Activated CD4-positive, alpha-beta T cell treated with anti-CD3 and anti-CD28 coated beads, Interleukin-2, amount 10 ng/mL, durations not matched to agents 24 days and 14 days (primary cell): ENCODE results near the gene NFIB. TPM values are rescaled to one million over a fixed set of nuclear protein-coding genes. Genes with fewer than 3 reads are reported as not detected.

Experiments used
- DNase-seq: peaks from one replicate; pipeline ENCODE4 v3.0.0; 2022
- H3K27ac Mint-ChIP-seq: one replicate; pipeline ENCODE4 v1.8.0; 2022; ENCODE audit warnings: mild to moderate bottlenecking, mixed read lengths
- H3K27me3 Mint-ChIP-seq: one replicate; pipeline ENCODE4 v1.8.0; 2022; ENCODE audit warnings: mixed read lengths
- H3K36me3 Mint-ChIP-seq: one replicate; pipeline ENCODE4 v1.8.0; 2022; ENCODE audit warnings: low read depth, mild to moderate bottlenecking, mixed read lengths
- H3K4me1 Mint-ChIP-seq: one replicate; pipeline ENCODE4 v1.8.0; 2021; ENCODE audit warnings: mixed read lengths
- H3K4me3 Mint-ChIP-seq: one replicate; pipeline ENCODE4 v1.8.0; 2022; ENCODE audit warnings: mild to moderate bottlenecking, moderate library complexity, mixed read lengths
- H3K9me3 Mint-ChIP-seq: one replicate; pipeline ENCODE4 v1.8.0; 2021; ENCODE audit warnings: mixed read lengths
- intact Hi-C: fragments of 100-400 bp; cut with micrococcal nuclease; formaldehyde crosslinking; loops from one replicate; pipeline ENCODE4 v1.15.1; 2023
- total RNA-seq: library from RNA; stranded (reverse); gene quantifications from 2 replicates; pipeline ENCODE4 v1.2.3, GENCODE V29; 2022

The NFIB gene
- total RNA-seq, 1 donor from 2014 or later: not detected

DNA sequence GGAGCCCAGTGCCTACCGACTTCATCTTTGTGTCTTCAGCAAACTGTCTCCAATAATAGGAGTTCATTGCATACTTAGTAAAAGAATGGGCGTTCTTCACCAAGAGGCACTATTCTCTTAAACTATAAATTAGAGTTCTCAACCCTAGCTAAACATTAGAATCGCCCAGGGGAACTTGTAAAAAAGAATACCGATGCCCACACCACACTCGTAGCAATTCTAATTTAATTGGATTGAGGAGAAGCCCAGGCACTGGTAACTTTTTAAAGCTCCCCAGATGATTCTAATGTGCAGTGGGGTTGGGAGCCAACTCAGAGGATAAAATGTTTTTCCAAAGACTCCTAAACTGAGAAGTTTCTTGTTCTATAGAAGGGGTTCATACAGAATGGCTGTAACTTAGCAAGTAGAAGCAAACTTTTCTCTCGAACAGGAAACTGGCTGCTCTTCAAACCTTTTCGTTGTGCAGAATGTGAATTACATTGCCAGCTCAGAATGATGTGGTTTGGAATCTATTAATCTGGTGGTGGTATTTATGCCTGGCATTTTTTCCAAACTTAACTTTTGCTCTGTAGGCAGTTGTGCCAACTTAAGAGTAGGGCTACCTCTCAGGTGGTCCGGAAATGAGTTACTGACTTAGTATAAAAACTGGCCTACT is 26.4 kb upstream of the NFIB start:
- intact Hi-C loops: no loop called here
- no peaks in the 10 kb centered on the region for H3K9me3 Mint-ChIP-seq
- H3K27me3 Mint-ChIP-seq: peaks cover 8% of the 10 kb centered on the region
- no peak overlapping the region for H3K4me3 Mint-ChIP-seq
- no peaks in the 10 kb centered on the region for H3K36me3 Mint-ChIP-seq
- no peaks in the 10 kb centered on the region for H3K4me1 Mint-ChIP-seq
- DNase-seq: no peak
- no peak overlapping the region for H3K27ac Mint-ChIP-seq

GRCh38 chr9:14339746-14340145 is 25.8 kb upstream of the NFIB start:
- H3K27ac Mint-ChIP-seq: no peak overlapping the region
- H3K4me3 Mint-ChIP-seq: no peak overlapping the region
- no peaks in the 10 kb centered on the region for H3K36me3 Mint-ChIP-seq
- DNase-seq: no peak
- intact Hi-C loops: no loop called here
- no peaks in the 10 kb centered on the region for H3K4me1 Mint-ChIP-seq
- peaks cover 8% of the 10 kb centered on the region for H3K27me3 Mint-ChIP-seq
- no peaks in the 10 kb centered on the region for H3K9me3 Mint-ChIP-seq

DNA sequence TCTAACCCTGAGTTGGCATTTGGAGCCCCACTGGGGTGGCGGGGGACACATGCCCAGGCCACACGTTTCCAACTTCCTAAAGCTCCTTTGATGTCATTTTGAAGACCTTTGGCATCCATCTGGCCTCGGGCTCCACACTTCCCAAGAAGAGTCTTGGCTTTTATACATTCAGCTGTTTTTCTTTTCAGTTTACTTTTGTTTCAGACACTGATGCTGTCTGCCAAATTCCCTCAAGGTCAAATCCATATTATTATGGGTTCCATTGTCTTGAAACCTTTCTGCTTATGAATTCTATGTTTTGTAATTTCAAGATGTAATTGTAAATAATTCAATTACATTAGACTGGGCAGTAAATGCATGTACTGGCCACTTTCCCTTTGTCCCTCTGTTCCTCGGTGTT is 23.7 kb upstream of the NFIB start:
- no peak overlapping the region for H3K4me3 Mint-ChIP-seq
- no peaks in the 10 kb centered on the region for H3K36me3 Mint-ChIP-seq
- no peaks in the 10 kb centered on the region for H3K4me1 Mint-ChIP-seq
- no peaks in the 10 kb centered on the region for H3K9me3 Mint-ChIP-seq
- peaks cover 8% of the 10 kb centered on the region for H3K27me3 Mint-ChIP-seq
- intact Hi-C loops: no loop called here
- no peak overlapping the region for H3K27ac Mint-ChIP-seq
- no peak for DNase-seq

- H3K9me3 Mint-ChIP-seq: no peaks in the 10 kb centered on the region
- no peaks in the 10 kb centered on the region for H3K4me1 Mint-ChIP-seq
- H3K4me3 Mint-ChIP-seq: no peak overlapping the region
- DNase-seq: no peak
- intact Hi-C loops: no loop called here
- H3K36me3 Mint-ChIP-seq: no peaks in the 10 kb centered on the region
- H3K27me3 Mint-ChIP-seq: peaks cover 4% of the 10 kb centered on the region
- H3K27ac Mint-ChIP-seq: no peak overlapping the region
These were observed 22.3 kb upstream of the NFIB start for GRCh38 chr9:14336244-14336643.

DNA sequence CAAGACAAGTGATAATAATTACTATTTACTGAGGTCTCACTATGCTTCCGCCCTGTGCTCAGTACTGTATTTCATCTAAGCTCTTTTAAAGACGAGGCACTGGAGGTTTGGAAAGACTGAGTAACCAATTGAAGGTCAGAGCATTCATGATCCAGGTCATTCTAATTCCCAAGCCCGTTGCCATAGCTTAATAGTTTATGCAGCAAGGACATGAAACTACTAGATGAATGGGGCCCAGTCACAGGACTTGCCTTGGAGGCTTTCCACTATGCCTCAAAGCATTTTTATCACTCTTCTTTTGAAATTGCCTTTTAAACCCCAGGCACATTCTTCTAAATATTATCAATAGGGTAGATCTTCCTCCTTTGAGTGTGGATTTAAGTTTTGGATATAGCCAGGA is 17.2 kb upstream of the NFIB start:
- Mint-ChIP-seq H3K27me3 (peaks cover 23% of the 10 kb centered on the region), H3K4me1 (no peaks in the 10 kb centered on the region), H3K27ac (no peak overlapping the region), H3K4me3 (no peak overlapping the region), H3K9me3 (no peaks in the 10 kb centered on the region), H3K36me3 (no peaks in the 10 kb centered on the region)
- no peak for DNase-seq
- intact Hi-C loops: no loop called here

DNA sequence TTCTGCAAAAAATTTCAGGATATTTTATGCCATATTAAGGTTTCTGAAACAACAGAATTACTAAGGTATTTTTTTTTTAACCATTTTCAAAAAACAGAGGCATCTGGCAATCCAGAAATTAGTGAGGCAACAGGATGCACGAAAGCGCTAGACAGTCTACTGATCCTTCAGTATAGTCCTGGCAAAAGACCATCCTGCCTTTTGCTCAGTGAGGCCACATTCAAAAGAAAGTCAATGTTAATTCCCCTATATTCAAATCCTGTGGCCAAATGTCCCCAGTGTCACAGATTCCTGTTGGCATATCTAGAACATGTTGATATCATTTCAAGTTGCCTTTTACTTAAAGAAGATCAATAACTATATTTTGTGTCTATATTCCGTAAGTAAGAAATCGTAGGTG is 13.1 kb upstream of the NFIB start:
- peaks cover 45% of the 10 kb centered on the region for H3K27me3 Mint-ChIP-seq
- H3K9me3 Mint-ChIP-seq: no peaks in the 10 kb centered on the region
- H3K4me3 Mint-ChIP-seq: no peak overlapping the region
- intact Hi-C loops: no loop called here
- no peak overlapping the region for H3K27ac Mint-ChIP-seq
- peaks cover 6% of the 10 kb centered on the region for H3K4me1 Mint-ChIP-seq
- peaks cover 3% of the 10 kb centered on the region for H3K36me3 Mint-ChIP-seq
- DNase-seq: peak; percentile 11

DNA sequence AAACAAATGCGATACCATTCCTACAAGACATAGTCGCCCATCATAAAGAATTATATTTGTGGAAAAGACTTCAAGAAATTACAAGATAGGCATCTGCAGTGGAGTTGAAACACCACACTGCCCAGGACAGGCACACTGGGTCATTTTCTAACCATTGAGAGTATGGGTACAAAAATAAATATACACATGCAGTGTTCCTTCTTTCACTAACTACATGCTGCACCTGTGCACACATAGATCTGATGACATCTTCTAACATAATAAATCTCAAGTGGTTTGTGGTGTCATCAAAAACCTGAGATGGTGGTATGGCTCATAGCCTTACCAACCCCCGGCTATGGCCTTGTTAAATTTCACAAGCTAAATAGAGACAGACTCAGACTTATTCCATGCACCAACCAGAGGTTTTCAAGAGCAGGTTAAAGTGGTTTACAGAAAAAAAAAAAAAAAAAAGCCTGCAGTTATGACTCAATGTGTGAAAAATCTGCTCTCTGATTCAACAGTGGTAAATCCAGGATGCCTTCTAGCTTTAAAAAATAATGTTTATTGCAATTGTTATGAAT is 12.4 kb upstream of the NFIB start:
- Mint-ChIP-seq H3K9me3 (no peaks in the 10 kb centered on the region), H3K4me1 (peaks cover 13% of the 10 kb centered on the region), H3K4me3 (no peak overlapping the region), H3K27me3 (peaks cover 52% of the 10 kb centered on the region), H3K36me3 (peaks cover 3% of the 10 kb centered on the region), H3K27ac (no peak overlapping the region)
- peak; percentile 54 for DNase-seq
- intact Hi-C loops: no loop called here

- DNase-seq: no peak
- Mint-ChIP-seq H3K9me3 (no peaks in the 10 kb centered on the region), H3K4me3 (no peak overlapping the region), H3K27ac (no peak overlapping the region), H3K4me1 (peaks cover 19% of the 10 kb centered on the region), H3K27me3 (peaks cover 62% of the 10 kb centered on the region), H3K36me3 (peaks cover 3% of the 10 kb centered on the region)
- intact Hi-C loops: no loop called here
These were observed 11.2 kb upstream of the NFIB start for GRCh38 chr9:14325147-14325546.

GRCh38 chr9:14323985-14324650 is 10.2 kb upstream of the NFIB start:
- intact Hi-C loops: loop anchor here (2.0 kb wide), 2 partner anchors 369 to 1229 kb away; partner anchors contain the start of genes CCDC171 and ZDHHC21
- Mint-ChIP-seq H3K36me3 (peaks cover 3% of the 10 kb centered on the region), H3K27ac (no peak overlapping the region), H3K4me3 (no peak overlapping the region), H3K9me3 (no peaks in the 10 kb centered on the region), H3K4me1 (peaks cover 19% of the 10 kb centered on the region), H3K27me3 (peaks cover 66% of the 10 kb centered on the region)
- DNase-seq: peak; percentile 20

GRCh38 chr9:14323083-14323971 is 9.4 kb upstream of the NFIB start:
- peak overlapping the region; percentile 76 for H3K27ac Mint-ChIP-seq
- no peaks in the 10 kb centered on the region for H3K9me3 Mint-ChIP-seq
- intact Hi-C loops: loop anchor here (2.0 kb wide), 2 partner anchors 369 to 1229 kb away; partner anchors contain the start of genes CCDC171 and ZDHHC21
- peak overlapping the region; percentile 86 for H3K4me3 Mint-ChIP-seq
- H3K36me3 Mint-ChIP-seq: peaks cover 3% of the 10 kb centered on the region
- DNase-seq: peak; percentile 2
- peaks cover 69% of the 10 kb centered on the region for H3K27me3 Mint-ChIP-seq
- peaks cover 19% of the 10 kb centered on the region for H3K4me1 Mint-ChIP-seq

GRCh38 chr9:14322211-14323082 is 8.5 kb upstream of the NFIB start:
- peaks cover 21% of the 10 kb centered on the region for H3K4me1 Mint-ChIP-seq
- H3K27me3 Mint-ChIP-seq: peaks cover 70% of the 10 kb centered on the region
- intact Hi-C loops: loop anchor here (1.0 to 2.0 kb wide), 3 partner anchors 8 to 1230 kb away; partner anchors contain the start of genes CCDC171, NFIB and ZDHHC21

DNA sequence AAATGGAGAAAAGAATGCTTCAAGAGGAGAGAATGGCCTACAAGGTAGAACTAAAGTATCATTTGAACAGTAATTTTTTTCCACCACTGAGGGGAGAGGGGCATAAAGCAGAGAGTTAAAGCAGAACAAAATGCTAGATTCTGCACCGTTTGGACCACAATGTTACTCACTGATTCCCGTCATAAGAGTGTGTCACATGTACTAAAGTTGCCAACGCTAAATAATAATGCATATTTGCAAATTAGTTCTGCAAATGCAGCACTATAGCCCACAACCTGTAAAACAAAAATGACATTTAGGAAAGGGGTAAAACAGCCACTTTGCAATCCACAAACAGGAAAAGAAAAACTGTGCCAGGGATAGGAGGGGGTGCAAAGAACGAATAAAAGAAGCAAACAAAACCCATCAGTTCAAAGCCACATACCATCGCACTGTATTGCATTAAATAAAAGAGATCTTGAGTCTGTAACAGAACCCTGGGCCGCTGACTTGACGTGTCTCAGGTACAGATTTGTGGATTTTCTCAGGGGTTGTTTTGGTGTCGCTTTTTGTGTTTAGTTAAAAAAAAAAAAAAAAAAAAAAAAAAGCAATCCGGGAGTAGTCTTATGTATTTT is 7.7 kb upstream of the NFIB start:
- Mint-ChIP-seq H3K27ac (peak overlapping the region; percentile 9), H3K27me3 (peaks cover 72% of the 10 kb centered on the region), H3K36me3 (peaks cover 3% of the 10 kb centered on the region), H3K4me1 (peaks cover 22% of the 10 kb centered on the region), H3K4me3 (peak overlapping the region; percentile 86), H3K9me3 (no peaks in the 10 kb centered on the region)
- DNase-seq: no peak
- intact Hi-C loops: loop anchor here (1.0 to 2.0 kb wide), 3 partner anchors 7 to 1231 kb away; partner anchors contain the start of genes CCDC171, NFIB and ZDHHC21

More at GRCh38 chr9:14322211-14323082, 8.5 kb upstream of the NFIB start:
- Mint-ChIP-seq H3K4me3 (peak overlapping the region; percentile 86), H3K36me3 (peaks cover 3% of the 10 kb centered on the region), H3K9me3 (no peaks in the 10 kb centered on the region), H3K27ac (peak overlapping the region; percentile 76)
- peak; percentile 96 for DNase-seq
